Osteoblast (primary cell): ENCODE data around the gene GSK3B. TPM values are rescaled to one million over a fixed set of nuclear protein-coding genes. Genes with fewer than 3 reads are reported as not detected.

ENCODE experiments used
- DNase-seq: peaks from one replicate; pipeline ENCODE4 v3.0.0; 2011; ENCODE audit warnings: low spot score, mixed read lengths; ENCODE audit not compliant: insufficient read length; ENCODE audit errors: missing footprints
- H2AFZ ChIP-seq: 2 replicates; pipeline ENCODE4 v1.6.0; 2011; ENCODE audit warnings: mild to moderate bottlenecking, low read length
- H3K27ac ChIP-seq: 2 replicates; pipeline ENCODE4 v1.5.1; 2011; ENCODE audit warnings: mild to moderate bottlenecking, low read depth, low read length, moderate library complexity
- H3K27me3 ChIP-seq: 2 replicates; pipeline ENCODE4 v1.6.0; 2012; ENCODE audit warnings: mild to moderate bottlenecking, control low read depth, inconsistent platforms, low read length, moderate library complexity; ENCODE audit not compliant: insufficient read depth
- H3K36me3 ChIP-seq: 2 replicates; pipeline ENCODE4 v1.5.1; 2011; ENCODE audit warnings: mild to moderate bottlenecking, low read length, control low read depth, moderate library complexity; ENCODE audit not compliant: insufficient read depth
- H3K4me1 ChIP-seq: 2 replicates; pipeline ENCODE4 v1.5.1; 2011; ENCODE audit warnings: mild to moderate bottlenecking, low read length, control low read depth, moderate library complexity; ENCODE audit not compliant: insufficient read depth
- H3K4me2 ChIP-seq: 2 replicates; pipeline ENCODE4 v1.6.0; 2011; ENCODE audit warnings: mild to moderate bottlenecking, low read length; ENCODE audit not compliant: insufficient read depth
- H3K4me3 ChIP-seq: fragments of 200-600 bp; sonication (generic); 3 replicates; pipeline ENCODE4 v1.5.1; 2012; ENCODE audit warnings: mild to moderate bottlenecking, low read length, inconsistent platforms; ENCODE audit not compliant: insufficient read depth
- H3K79me2 ChIP-seq: 2 replicates; pipeline ENCODE4 v1.6.0; 2012; ENCODE audit warnings: mild to moderate bottlenecking, low read length, control low read depth, inconsistent platforms; ENCODE audit not compliant: insufficient read depth
- H3K9me3 ChIP-seq: 2 replicates; pipeline ENCODE4 v1.5.1; 2011; ENCODE audit warnings: low read depth, low read length, control low read depth
- H4K20me1 ChIP-seq: 2 replicates; pipeline ENCODE4 v1.6.0; 2012; ENCODE audit warnings: mild to moderate bottlenecking, low read length, control low read depth; ENCODE audit not compliant: insufficient read depth
- CTCF ChIP-seq: IDR thresholded peaks from 2 replicates; pipeline ENCODE4 v1.5.1; 2011; ENCODE audit warnings: mild to moderate bottlenecking, low read depth, low read length, moderate library complexity; ENCODE audit errors: extremely low read depth
- small RNA-seq: library from RNA; depleted of rRNA; stranded (forward); fragments of <200 nt; gene quantifications from one replicate; pipeline ENCODE3, GENCODE V24; 2012
- total RNA-seq: library from RNA; depleted of rRNA; stranded (reverse); fragments of >200 nt; gene quantifications from 2 replicates; pipeline ENCODE4 v1.2.3, GENCODE V29; 2012

Gene GSK3B
- total RNA-seq, 1 donor = 87.9 TPM

DNA sequence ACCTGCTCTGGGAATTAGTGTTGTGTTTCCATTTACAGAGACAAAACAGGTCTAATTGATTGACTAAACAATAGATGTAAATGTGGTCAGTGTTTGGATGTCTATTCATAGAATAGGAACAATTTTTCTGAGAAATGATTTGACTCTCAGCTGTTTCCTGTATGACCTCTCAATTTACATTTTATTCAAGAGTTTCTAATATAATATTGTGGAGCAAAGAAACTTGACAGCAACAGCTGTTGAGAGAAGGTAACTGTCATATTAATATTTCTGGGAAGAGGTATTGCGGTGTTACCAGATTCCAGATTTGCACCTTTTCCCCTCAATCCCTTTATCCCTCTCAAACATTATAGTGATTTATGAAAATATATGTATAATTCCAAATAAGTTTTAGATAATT is 316.1 kb downstream of the GSK3B start:
- H3K9me3 ChIP-seq = peaks cover 4% of the 10 kb centered on the region
- no peak overlapping the region for H2AFZ ChIP-seq
- no peaks in the 10 kb centered on the region for H3K4me1 ChIP-seq
- no peaks in the 10 kb centered on the region for H3K36me3 ChIP-seq
- H4K20me1 ChIP-seq = no peaks in the 10 kb centered on the region
- no peaks in the 10 kb centered on the region for H3K27me3 ChIP-seq
- H3K27ac ChIP-seq = no peak overlapping the region
- no peak for TF ChIP-seq CTCF
- no peak for DNase-seq
- no peaks in the 10 kb centered on the region for H3K79me2 ChIP-seq
- H3K4me2 ChIP-seq = no peak overlapping the region
- H3K4me3 ChIP-seq = no peak overlapping the region

- DNase-seq = no peak
- Histone ChIP-seq H3K4me1 (no peaks in the 10 kb centered on the region), H3K79me2 (no peaks in the 10 kb centered on the region), H3K27ac (no peak overlapping the region), H2AFZ (no peak overlapping the region), H3K27me3 (no peaks in the 10 kb centered on the region), H3K36me3 (no peaks in the 10 kb centered on the region), H4K20me1 (no peaks in the 10 kb centered on the region), H3K4me2 (no peak overlapping the region), H3K4me3 (no peak overlapping the region), H3K9me3 (peaks cover 4% of the 10 kb centered on the region)
- no peak for TF ChIP-seq CTCF
Measured at GRCh38 chr3:119776304-119776703, 317.9 kb downstream of the GSK3B start.

- peaks cover under 1% of the 10 kb centered on the region for H3K4me1 ChIP-seq
- H3K27ac ChIP-seq = no peak overlapping the region
- H3K79me2 ChIP-seq = no peaks in the 10 kb centered on the region
- H3K4me2 ChIP-seq = no peak overlapping the region
- H3K4me3 ChIP-seq = no peak overlapping the region
- no peaks in the 10 kb centered on the region for H3K27me3 ChIP-seq
- no peak overlapping the region for H2AFZ ChIP-seq
- TF ChIP-seq CTCF = no peak
- H4K20me1 ChIP-seq = no peaks in the 10 kb centered on the region
- DNase-seq = no peak
- H3K36me3 ChIP-seq = no peaks in the 10 kb centered on the region
- peaks cover 4% of the 10 kb centered on the region for H3K9me3 ChIP-seq
Measured at GRCh38 chr3:119774444-119774843, 319.8 kb downstream of the GSK3B start.

Small RNA genes lying within 50 kb of the gene (small RNA-seq; reads per million reads assigned to genes)
- gene RN7SL397P (not detected), gene RN7SL762P (not detected)

Other genes starting within 250 kb of the GSK3B start
- 0.88 and 1.4 TPM in 2 replicates for gene GPR156, start 190.8 kb upstream of the GSK3B start, total RNA-seq